NCI-H82 treated with DMSO at 0.1 percent for 48 hours (cell line): Measurements from ENCODE around the gene DYNC2I2.

Experiments
- DNase-seq: peaks from one replicate; lab custom pipeline; 2025; ENCODE audit not compliant: unreplicated experiment; lab: John Stamatoyannopoulos, UW

The DYNC2I2 gene

GRCh38 chr9:128636556-128637530, 19.8 kb downstream of the DYNC2I2 start:
- no peak for DNase-seq

GRCh38 chr9:128636024-128636390, 20.6 kb downstream of the DYNC2I2 start:
- DNase-seq, result no peak

GRCh38 chr9:128635266-128636023, 21.2 kb downstream of the DYNC2I2 start:
- no peak for DNase-seq

- DNase-seq, result no peak
These were observed 21.9 kb downstream of the DYNC2I2 start for GRCh38 chr9:128634651-128635262.

- DNase-seq, result no peak
These were observed 22.5 kb downstream of the DYNC2I2 start for GRCh38 chr9:128634111-128634510.

GRCh38 chr9:128633601-128634000, 23.0 kb downstream of the DYNC2I2 start:
- DNase-seq, result no peak

GRCh38 chr9:128633057-128633456, 23.6 kb downstream of the DYNC2I2 start:
- no peak for DNase-seq

GRCh38 chr9:128632486-128632885, 24.2 kb downstream of the DYNC2I2 start:
- DNase-seq, result no peak

- no peak for DNase-seq
These were observed 24.6 kb downstream of the DYNC2I2 start for GRCh38 chr9:128632066-128632465.

GRCh38 chr9:128631636-128632035, 25.0 kb downstream of the DYNC2I2 start:
- no peak for DNase-seq

- DNase-seq, result no peak
These were observed 26.6 kb downstream of the DYNC2I2 start for GRCh38 chr9:128629852-128630545.

- DNase-seq, result no peak
These were observed 27.5 kb downstream of the DYNC2I2 start for GRCh38 chr9:128629136-128629535.

GRCh38 chr9:128628471-128629048, 28.1 kb downstream of the DYNC2I2 start:
- no peak for DNase-seq

- DNase-seq, result no peak
These were observed 28.7 kb downstream of the DYNC2I2 start for GRCh38 chr9:128627906-128628305.

GRCh38 chr9:128627127-128627715, 29.4 kb downstream of the DYNC2I2 start:
- no peak for DNase-seq

- no peak for DNase-seq
These were observed 30.5 kb downstream of the DYNC2I2 start for GRCh38 chr9:128626181-128626580.

GRCh38 chr9:128625391-128626146, 31.1 kb downstream of the DYNC2I2 start:
- no peak for DNase-seq

GRCh38 chr9:128624566-128624965, 32.1 kb downstream of the DYNC2I2 start:
- DNase-seq, result no peak

- no peak for DNase-seq
These were observed 34.8 kb downstream of the DYNC2I2 start for GRCh38 chr9:128621730-128622455.
